Brain pericyte (primary cell): ENCODE measurements around the gene BOLL.
"Not testable (repeated sequence)": the region's sequence is repeated elsewhere in the genome, so short reads cannot be mapped to it uniquely, and the experiment has no call there.

Source experiments
- DNase-seq: peaks from one replicate; pipeline ENCODE4 v3.0.0-alpha.2; 2012; ENCODE audit warnings: low read depth, low spot score

BOLL gene

GRCh38 chr2:197795277-197795676 is 10.2 kb upstream of the BOLL start:
- no peak for DNase-seq

- no peak for DNase-seq
Measured at GRCh38 chr2:197793456-197793855, 8.3 kb upstream of the BOLL start.

- DNase-seq = no peak
Measured at GRCh38 chr2:197786010-197786877, 1.1 kb upstream of the BOLL start.

- no peak for DNase-seq
Measured at GRCh38 chr2:197782126-197782525, 3.0 kb downstream of the BOLL start.

GRCh38 chr2:197779261-197779660 is 5.9 kb downstream of the BOLL start:
- DNase-seq = no peak

- peak; percentile 2 for DNase-seq
Measured at GRCh38 chr2:197777823-197778407, 7.2 kb downstream of the BOLL start.

GRCh38 chr2:197760293-197760657 is 24.8 kb downstream of the BOLL start:
- DNase-seq = no peak

- DNase-seq = no peak
Measured at GRCh38 chr2:197759625-197760292, 25.4 kb downstream of the BOLL start.

- DNase-seq = no peak
Measured at GRCh38 chr2:197759013-197759412, 26.1 kb downstream of the BOLL start.

GRCh38 chr2:197740200-197740599 is 44.9 kb downstream of the BOLL start:
- no peak for DNase-seq

- not testable (repeated sequence) for DNase-seq
Measured at GRCh38 chr2:197728555-197729544, 56.3 kb downstream of the BOLL start.

GRCh38 chr2:197727011-197727410 is 58.1 kb downstream of the BOLL start:
- DNase-seq = no peak

- no peak for DNase-seq
Measured at GRCh38 chr2:197717863-197718262, 67.3 kb downstream of the BOLL start.

- no peak for DNase-seq
Measured at GRCh38 chr2:197713271-197713670, 71.8 kb downstream of the BOLL start.

- no peak for DNase-seq
Measured at GRCh38 chr2:197711578-197711977, 73.5 kb downstream of the BOLL start.

GRCh38 chr2:197710424-197711042 is 74.6 kb downstream of the BOLL start:
- no peak for DNase-seq

GRCh38 chr2:197709140-197709539 is 76.0 kb downstream of the BOLL start:
- DNase-seq = not testable (repeated sequence)

- DNase-seq = no peak
Measured at GRCh38 chr2:197708331-197708730, 76.8 kb downstream of the BOLL start.

- DNase-seq = no peak
Measured at GRCh38 chr2:197707316-197708213, 77.6 kb downstream of the BOLL start.

- no peak for DNase-seq
Measured at GRCh38 chr2:197706839-197707207, 78.3 kb downstream of the BOLL start.
